GM21717 (cell line): ENCODE data around the gene DPEP3.
"Not testable (repeated sequence)": the region's sequence is repeated elsewhere in the genome, so short reads cannot be mapped to it uniquely, and the experiment has no call there.

ENCODE experiments used
- ATAC-seq: cut with Tn5 transposase; IDR thresholded peaks from one replicate; pipeline ENCODE4 v1.9.1; 2021; ENCODE audit warnings: mild to moderate bottlenecking, moderate library complexity; ENCODE audit not compliant: unreplicated experiment

The DPEP3 gene

DNA sequence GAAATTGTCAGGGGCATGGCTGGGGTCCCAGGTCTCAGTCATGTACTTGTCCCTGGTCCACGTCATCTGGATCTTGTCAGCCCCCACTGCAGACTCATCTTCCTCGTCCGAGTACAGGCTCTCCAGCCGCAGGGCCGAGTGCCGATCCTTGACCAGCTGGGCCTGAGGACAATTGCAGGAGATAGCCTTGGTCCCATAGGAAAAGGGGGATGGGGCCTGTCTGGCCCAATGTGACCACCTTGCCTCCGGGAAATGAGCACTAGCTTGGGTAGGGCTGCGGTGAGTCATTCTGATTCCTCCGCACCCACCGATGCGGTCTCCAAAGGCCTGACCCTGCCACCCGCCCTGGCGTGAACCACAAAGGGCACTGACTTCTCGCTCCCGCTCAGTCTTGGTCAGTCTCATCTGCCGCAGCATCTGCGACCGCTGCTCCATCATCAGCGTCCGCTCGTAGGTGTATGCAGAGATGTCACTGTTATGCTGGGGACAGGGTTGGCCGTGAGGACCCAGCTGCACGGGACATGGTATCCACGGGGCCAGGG lies 34.8 kb downstream of the DPEP3 start:
- no peak for ATAC-seq

DNA sequence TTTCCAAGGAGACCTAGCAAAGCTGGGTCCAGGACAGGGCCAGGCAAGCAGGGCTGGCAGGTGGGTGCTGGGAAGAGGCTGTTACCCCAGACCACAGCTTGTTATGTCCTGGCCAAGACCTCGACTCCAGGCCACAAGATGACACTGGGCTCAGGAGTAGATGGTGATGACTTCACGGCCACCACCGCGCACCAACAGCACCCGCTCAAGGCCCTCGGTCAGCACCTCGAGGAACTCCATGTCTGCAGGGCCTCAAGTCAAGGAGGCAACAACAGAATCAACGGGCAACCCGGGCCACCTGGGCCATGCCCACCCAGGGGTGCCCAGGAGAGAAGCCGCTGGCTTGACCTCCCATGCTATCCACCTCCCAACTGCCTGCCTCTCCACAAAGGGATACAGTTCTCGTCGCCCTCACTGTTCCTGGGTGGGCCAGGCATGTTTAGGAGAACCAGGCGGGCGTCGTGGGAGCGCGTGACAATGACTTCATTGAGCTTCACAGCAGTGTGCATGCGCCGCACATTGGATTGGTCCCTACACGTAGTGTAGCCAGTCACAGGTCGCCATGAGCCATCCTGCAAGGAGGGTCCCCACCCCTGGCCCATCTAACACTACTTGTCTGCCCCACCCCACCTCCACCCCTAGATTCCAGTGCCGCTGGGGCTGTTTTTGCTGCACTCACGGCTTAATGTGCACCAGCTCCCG lies 35.5 kb downstream of the DPEP3 start:
- no peak for ATAC-seq

DNA sequence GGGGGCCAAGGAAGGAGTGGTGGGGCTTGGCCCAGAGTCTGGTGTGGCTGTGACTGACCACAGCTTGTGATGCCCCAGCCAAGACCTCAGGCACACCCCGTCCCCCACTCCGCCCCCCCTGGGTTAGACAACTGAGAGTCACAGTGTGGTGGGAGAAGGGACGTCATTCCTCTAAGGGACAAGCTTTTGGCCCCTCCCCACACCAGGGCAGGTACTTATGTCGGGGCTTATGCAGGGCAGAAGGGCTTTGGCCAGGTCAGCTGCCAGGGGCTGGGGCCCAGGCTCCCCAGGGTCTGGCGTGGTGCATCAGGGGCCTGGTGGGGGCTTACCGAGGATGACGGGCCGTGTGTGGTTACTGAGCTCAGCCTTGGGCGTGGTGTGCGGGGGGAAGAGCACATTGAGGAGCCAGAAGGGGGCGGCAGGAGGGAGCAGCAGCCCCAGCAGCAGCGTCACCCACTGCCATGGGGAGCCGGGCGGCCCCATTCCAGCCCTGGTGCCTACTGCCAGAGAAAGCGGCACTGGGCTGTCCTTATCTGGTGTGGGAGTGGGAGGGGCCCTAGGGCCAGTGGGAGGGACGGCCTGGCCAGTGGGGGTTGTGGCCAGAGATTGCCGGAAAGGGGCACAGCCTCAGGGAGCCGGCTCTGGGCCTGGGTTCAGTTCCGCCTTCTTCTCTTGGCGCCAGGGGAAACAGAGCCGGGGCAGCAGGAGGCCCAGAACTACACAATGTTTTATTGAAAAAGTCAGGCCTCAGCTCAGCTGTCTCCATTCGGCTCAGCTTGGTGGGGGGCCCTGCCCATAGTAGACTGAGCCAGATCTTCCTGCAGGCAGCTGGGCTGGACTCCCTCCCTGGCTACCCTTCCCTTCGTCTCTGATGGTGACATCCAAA lies 36.4 kb downstream of the DPEP3 start, which contains the start of gene LCAT:
TSS of gene LCAT (minus strand) at position 502 of the 886 bp plus-strand sequence. CDS start at position 483, 19 bp downstream.
- ATAC-seq, result no peak

DNA sequence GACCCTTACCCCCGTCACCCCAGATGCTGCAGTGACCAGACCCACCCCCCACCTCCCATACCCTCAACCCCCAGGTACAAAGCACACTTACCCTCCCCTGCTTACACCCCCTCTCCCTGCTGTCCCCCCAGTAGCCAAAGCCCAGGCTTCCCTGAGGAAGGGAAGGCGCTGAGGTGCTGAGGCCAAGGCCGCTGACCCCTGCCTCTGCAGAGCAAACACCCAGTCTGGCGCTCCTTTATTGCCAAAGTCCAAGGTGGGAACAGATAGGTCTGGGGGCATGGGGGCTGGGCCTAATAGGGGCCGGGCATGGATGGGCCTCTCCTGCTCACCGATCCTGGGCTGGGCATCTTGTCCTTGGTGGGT lies 37.1 kb downstream of the DPEP3 start:
- no peak for ATAC-seq

DNA sequence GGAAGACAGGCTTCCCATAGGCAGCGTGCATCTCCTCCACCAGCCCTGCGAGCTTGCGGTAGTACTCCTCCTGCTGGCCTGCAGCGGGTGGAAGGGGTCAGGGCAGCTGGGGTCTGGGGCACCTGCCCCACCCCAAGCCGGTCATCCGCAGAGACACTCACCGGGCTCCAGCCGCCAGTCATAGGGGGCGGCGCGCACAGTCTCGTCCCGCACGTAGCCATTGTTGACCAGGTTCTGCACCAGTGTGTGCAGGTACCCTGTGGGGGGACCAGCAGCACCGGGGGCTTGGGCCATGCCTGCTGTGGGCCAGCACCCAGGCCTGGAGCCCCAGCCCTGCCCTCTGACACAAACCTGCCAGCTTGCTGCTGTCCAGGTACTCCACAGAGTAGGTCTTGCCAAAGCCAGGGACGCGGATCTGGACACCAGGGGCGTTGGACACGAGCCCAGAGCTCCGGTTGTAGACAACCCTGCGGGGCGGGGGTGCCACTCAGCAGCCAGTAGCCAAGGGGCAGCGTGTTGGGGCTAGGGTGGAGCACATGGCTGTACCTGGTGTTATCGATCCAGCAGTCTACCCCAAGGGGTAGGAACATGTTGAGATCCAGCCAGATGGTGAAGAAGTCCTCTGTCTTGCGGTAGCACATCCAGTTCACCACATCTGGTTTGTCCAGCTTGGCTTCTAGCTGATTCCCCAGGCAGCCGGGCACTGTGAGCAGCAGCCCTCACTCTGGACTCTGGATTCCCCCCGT lies 37.6 kb downstream of the DPEP3 start:
- no peak for ATAC-seq

DNA sequence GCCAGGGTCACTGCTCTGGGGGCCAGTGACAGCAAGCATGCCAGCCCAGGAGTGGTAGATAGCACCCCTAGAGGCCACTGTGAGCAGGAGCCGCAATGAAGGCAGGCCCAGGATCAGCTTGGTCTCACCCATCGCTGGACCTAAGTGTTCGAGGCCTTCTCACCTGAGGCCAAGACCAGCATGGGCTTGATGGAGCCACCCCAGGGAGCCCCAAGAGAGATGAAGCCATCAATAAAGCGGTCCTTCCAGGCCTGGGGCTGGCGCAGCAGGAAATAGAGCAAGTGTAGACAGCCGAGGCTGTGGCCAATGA lies 38.1 kb downstream of the DPEP3 start:
- no peak for ATAC-seq

DNA sequence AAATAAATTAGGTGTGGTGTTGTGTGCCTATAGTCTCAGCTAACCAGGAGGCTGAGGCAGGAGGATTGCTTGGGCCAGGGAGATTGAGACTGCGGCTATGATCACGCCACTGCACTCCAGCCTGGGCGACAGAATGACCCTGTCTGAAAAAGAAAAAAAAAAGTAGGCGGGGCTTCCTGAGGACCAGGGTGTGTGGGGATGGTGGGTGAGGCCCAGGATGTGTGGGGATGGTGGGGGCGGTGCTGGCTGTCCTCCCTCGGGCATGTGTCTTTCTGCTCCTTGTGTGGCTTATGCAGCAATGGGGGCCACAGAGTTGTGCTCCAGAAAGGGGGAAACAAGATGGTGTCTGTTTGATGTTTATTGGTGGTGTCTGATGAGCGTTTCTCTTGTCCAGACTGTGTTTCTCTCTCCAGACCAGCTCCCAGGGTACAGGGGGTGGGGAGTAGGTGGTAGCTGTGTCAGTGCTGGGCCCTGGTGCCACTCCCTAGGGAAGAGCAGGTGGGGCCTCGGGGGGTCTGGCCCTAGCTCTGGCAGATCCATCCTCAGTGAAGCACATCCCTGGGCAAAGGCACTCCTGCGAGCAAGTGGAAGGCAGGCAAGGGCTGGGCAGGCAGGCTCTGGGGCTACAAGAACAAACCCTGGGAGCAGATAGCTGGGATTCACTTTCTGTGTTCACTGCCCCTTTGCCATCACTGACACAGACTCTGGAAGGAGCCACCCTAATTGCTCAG lies 38.7 kb downstream of the DPEP3 start:
- no peak for ATAC-seq

DNA sequence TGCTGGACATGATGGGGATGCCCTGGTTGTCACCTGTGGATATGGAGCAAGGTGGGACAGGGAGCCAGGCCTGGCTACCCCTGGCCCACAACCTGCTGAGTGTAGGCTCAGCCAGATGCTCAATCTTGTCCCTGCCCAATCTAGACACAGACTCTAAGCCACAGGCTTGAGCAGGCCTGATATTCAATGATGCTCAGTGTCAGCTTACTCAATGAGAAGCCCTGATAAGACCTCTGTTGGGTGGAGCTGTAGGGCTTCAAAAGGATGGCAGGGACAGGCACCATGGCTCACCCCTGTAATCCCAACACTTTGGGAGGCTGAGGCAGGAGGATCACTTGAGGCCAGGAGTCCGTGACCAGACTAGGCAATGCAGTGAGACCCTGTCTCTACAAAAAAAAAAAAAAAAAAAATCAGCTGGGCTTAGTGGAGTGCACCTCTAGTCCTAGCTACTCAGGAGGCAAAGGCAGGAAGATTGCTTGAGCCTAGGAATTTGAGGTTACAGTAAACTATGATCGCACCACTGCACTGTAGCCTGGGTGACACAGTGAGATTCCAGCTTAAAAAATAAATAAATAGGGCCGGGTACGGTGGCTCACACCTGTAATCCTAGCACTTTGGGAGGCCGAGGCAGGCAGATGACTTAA lies 39.7 kb downstream of the DPEP3 start:
- ATAC-seq, result no peak

DNA sequence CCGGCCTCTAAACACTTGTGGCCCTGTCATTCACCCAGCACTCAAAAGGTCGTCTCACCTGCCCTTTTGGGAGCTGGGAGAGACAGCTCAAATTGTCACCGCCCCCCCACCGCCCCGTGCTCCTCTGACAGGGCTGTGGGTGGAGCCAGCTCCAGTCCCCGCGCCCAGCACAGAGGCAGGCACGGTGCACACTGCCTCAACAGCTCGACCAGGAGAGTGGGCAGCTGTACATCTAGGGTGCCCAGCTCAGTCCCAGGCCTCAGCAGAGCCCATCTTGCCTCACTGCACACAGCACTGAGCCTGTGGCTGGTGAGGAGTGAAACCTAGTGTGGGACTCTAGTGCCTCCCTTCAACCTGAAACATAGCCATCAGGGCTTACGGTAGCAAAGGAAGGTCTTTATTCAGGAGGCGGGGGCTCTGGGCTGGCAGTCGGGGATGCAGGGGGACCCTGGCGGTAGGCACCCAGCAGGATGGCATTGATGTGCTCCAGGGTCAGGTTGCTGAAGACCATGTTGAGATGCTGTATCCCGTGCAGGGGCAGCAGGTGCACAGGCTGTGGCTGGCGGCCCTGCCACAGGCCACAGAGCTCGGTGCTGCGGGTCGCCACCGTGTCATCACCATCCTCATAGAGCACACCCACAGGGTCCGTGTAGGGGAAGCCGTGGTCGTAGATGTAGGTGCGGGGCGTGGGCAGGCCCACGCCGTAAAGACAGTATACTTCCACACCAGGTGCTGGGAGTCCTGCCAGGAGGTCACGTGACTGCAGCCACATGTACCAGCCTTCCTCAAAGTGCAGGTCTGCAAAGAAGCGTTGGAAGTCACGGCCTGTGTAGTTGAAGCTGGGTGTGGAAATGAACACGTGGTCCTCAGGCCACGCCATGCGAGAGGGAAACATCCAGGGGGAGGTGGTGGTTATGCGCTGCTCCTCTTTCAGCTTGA lies 40.5 kb downstream of the DPEP3 start:
- ATAC-seq, result no peak

DNA sequence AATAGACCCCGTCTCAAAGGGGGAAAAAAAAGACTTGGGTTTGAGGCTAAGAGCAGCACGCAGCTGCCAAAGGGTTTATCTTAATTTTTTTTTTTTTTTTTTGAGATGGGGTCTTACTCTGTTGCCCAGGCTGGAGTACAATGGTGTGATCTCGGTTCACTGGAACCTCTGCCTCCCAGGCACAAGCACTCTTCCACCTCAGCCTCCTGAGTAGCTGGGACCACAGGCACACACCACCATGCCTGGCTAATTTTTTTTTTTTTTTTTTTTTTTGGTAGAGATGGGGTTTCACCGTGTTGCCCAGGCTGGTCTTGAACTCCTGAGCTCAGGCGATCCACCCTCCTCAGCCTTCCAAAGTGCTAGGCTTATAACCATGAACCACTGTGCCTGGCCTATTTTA lies 42.6 kb downstream of the DPEP3 start:
- ATAC-seq, result not testable (repeated sequence)

DNA sequence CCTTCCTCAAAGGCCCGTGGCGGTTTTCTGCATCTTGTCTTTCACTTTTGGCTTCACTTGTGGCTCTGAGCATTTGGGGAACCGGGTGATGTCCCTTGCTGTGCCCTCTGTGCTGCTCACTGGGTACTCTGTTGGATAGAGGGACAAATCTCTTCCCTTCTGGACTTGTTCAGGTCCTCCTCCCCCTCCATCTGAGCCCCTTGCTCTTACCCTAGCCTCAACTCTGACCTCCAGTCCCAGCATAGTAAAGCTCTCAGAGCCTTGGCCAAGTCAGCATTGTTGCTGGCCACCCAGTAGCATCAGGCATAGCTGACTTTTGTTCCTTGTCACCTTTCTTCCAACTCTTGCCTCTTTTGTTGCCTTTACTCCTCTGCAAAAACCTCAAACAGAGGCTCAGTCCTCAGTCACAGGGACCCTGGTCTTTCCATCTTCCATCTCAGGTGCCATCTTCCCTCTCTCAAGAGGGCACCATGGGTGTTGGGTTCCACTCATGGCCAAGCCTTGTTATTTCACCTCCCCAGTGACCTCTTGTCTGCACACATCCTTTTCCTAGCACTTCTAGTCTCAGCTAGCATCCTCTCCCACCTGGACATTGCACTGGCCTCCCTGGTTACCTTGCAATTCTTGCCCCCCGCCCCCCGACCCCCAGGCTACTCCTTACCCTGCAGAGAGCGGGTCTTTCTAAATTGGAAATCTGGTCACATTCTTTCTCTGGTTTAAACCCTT lies 43.3 kb downstream of the DPEP3 start:
- ATAC-seq, result peak; percentile 51

DNA sequence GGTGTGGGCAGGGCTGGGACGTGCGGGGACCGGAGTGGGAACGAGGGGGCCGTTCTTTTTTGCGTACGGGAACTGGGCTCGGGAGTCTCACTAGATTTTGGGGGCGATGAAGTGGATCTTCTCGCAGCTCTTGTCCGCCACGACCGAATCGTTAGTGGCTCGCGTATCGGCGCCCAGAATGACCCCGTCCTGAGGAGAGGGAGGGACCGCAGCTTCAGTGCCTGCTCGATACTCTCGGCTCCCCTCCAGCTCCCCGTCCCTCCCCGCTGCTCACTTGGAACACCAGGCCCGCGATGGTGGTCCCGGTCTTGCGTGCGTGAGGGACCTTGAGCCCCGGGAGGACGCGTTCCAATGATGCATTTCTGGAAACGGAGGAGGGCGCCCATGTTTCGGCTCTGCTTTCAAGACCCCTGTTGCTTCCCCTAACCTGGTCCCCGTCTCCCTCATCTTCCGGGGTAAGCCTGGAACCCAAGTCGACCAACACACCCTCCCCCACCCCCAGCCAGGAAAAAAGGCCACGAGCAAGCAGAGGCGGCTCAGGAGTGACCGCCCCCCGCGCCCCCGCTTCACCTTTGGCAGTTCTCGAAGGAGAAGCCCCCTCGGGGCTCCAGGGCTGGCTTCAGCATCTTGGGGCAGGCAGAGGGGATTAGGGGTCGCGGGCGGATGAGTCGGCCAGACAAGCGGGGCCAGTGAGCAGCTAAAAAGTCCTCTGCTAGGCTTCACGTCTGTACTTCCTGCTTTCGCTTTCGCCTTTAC lies 44.0 kb downstream of the DPEP3 start, which contains the start of gene PSMB10:
TSS of gene PSMB10 (minus strand) at position 727 of the 756 bp plus-strand sequence. CDS start at position 626, 101 bp downstream.
- peak; percentile 10 for ATAC-seq

DNA sequence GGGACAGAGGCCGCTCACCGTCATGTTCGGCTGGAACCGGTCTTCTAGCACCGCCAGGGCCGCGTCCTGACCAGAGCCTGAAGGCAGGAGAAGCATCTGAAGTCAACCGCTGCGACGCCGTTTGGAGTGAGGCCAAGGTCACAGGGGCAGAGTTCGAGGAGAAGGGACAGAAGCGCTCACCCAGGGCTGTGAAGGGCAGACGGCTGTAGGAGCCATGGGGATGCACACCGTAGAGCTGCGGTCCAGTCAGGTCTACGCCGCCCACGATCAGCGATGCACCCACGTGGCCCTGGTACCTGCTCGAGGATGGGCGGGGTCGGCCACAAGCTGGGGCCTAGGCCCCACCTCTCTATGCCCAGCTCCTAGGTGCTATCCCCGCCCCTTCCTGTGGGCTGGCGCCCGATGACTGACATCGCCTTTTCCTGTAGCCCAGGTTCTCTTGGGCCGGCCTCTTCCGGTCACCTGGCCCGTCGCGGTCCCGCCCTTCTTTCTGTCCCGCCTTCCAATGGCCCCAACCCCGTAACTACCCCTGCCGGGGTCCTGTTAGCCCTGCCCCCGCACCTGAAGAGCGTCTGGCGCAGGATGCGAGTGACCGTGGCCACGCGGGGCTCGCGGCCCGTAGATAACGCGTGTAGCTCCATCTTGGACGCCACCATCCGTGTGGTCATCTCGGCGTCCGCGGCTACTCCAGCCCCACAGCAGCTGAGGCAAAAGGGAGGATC lies 44.7 kb downstream of the DPEP3 start:
- peak; percentile 84 for ATAC-seq

DNA sequence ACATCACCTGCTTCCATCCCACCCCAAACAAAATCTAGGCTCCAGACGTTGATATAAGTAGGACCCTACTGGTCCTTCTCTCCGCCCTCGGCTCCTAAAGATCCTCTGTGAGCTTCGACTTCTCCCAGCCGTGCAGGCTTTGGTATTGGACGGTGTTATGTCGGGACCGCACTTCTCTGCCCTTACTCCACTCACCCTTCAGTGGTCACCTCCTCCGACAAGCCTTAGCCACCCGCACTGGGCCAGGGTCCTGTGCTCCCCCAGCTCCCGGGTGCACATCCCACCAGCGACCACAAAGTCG lies 45.2 kb downstream of the DPEP3 start:
- ATAC-seq, result no peak

DNA sequence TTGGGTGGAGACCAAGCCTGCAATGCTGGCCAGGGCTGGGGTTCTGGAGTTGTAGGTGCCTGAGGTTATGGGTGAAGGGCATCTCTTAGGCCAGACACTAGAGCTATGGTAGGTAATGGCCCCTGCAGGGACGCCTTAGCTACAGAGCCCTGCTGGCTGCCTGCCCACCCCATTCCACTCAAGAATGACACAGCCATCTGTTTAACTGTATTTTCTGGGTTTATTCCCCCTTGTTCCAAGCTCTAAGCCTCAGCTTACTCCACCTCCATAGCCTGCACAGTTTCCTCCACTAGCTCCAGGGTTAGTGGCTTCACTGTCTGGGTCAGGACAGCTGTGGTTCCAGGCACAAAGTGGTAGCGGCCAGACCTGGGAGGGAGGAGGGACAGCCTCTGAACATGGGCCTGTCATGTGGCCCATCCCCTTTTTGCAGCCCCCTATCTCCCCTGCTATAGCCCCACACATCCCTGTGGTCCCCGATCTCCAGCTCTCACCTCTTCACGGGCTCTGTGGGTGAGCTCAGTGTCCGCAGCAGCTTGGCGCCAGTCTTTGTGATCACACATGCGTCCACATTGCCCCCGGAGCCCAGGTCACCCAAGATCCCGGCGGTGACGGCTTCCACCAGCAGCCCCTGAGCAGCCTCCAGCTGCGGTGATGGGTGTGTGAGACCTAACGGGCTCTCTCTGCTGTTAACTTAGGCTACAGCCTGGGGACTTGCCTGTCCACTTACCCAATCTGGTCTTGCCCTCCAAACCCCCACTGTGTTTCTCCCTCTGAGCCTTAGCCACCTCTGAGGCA lies 45.8 kb downstream of the DPEP3 start:
- ATAC-seq, result no peak

DNA sequence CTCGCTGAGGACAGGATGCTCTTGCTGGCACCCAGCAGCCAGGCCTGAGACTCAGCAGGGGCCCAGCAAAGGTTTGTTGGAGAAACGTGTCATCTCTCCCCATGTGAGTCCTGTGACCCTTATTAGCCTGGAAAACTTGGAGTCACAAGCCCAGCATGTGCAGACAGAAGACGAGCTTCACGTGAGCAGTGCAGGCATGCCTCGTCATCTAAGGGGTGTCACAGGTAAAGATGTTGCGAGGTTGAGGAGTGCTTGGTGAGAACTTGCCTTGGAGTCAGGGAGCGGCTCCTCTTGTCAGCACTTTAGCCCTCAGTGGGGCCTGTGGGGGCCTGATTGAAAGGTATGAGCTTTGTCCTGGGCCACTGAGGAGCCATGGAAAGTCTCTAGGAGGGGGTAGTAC lies 46.5 kb downstream of the DPEP3 start:
- ATAC-seq, result no peak
